Neural progenitor cell (in vitro differentiated cells): ENCODE results near the gene ARL13A. TPM values are rescaled to one million over a fixed set of nuclear protein-coding genes. Genes with fewer than 3 reads are reported as not detected.

Source experiments
- DNase-seq: peaks from one replicate; pipeline ENCODE4 v3.0.0-alpha.2; 2016; ENCODE audit warnings: low spot score
- H2AFZ ChIP-seq: fragments of 200-600 bp; sonication (generic); replicated peaks from 2 replicates; pipeline ENCODE4 v1.6.1; 2016; ENCODE audit warnings: antibody characterized with exemption
- H3F3A ChIP-seq: fragments of 200-600 bp; sonication (generic); 2 replicates; pipeline ENCODE4 v1.6.1; 2016; ENCODE audit warnings: antibody characterized with exemption, low read depth
- H3K27ac ChIP-seq: fragments of 200-600 bp; sonication (generic); 2 replicates; pipeline ENCODE4 v1.5.1; 2016; ENCODE audit warnings: mild to moderate bottlenecking
- H3K27me3 ChIP-seq: fragments of 200-600 bp; sonication (generic); 2 replicates; pipeline ENCODE4 v1.6.1; 2016; ENCODE audit warnings: mild to moderate bottlenecking, moderate library complexity
- H3K36me3 ChIP-seq: fragments of 200-600 bp; sonication (generic); 2 replicates; pipeline ENCODE4 v1.5.1; 2016
- H3K4me1 ChIP-seq: fragments of 200-600 bp; sonication (generic); 2 replicates; pipeline ENCODE4 v1.6.1; 2016; ENCODE audit warnings: mixed run types
- H3K4me2 ChIP-seq: fragments of 200-600 bp; sonication (generic); 2 replicates; pipeline ENCODE4 v1.6.1; 2016
- H3K4me3 ChIP-seq: fragments of 200-600 bp; sonication (generic); 2 replicates; pipeline ENCODE4 v1.5.1; 2016
- H3K79me2 ChIP-seq: fragments of 200-600 bp; sonication (generic); 2 replicates; pipeline ENCODE4 v1.6.1; 2016; ENCODE audit warnings: low read depth
- H3K9ac ChIP-seq: fragments of 200-600 bp; sonication (generic); 2 replicates; pipeline ENCODE4 v1.6.1; 2016
- H3K9me3 ChIP-seq: fragments of 200-600 bp; sonication (generic); 2 replicates; pipeline ENCODE4 v1.5.1; 2016; ENCODE audit warnings: low read depth
- H4K20me1 ChIP-seq: fragments of 200-600 bp; sonication (generic); 2 replicates; pipeline ENCODE4 v1.6.1; 2016; ENCODE audit warnings: low read depth
- H3K27ac Mint-ChIP-seq: 3 replicates; pipeline ENCODE4 v1.8.0; 2021; ENCODE audit warnings: mixed read lengths
- H3K27me3 Mint-ChIP-seq: 2 replicates; pipeline ENCODE4 v1.8.0; 2022; ENCODE audit warnings: low read depth, mild to moderate bottlenecking, inconsistent platforms, moderate library complexity, mixed read lengths; ENCODE audit not compliant: insufficient read depth
- H3K36me3 Mint-ChIP-seq: 3 replicates; pipeline ENCODE4 v1.8.0; 2021; ENCODE audit warnings: mixed read lengths
- H3K4me1 Mint-ChIP-seq: 3 replicates; pipeline ENCODE4 v1.8.0; 2021; ENCODE audit warnings: mixed read lengths
- H3K4me3 Mint-ChIP-seq: 3 replicates; pipeline ENCODE4 v1.8.0; 2021; ENCODE audit warnings: mild to moderate bottlenecking, moderate library complexity, mixed read lengths
- H3K9me3 Mint-ChIP-seq: 3 replicates; pipeline ENCODE4 v1.8.0; 2020; ENCODE audit warnings: mixed read lengths
- EZH2 ChIP-seq: fragments of 200-600 bp; sonication (generic); IDR thresholded peaks from 2 replicates; pipeline ENCODE4 v1.6.1; 2017; ENCODE audit warnings: antibody characterized with exemption, mild to moderate bottlenecking, moderate library complexity
- EZH2phosphoT487 ChIP-seq: fragments of 200-600 bp; sonication (generic); IDR thresholded peaks from 2 replicates; pipeline ENCODE4 v1.6.1; 2017; ENCODE audit warnings: antibody characterized with exemption
- total RNA-seq: library from RNA; depleted of rRNA; stranded (reverse); fragments of >200 nt; gene quantifications from 2 replicates; pipeline ENCODE4 v1.2.3, GENCODE V29; 2015; ENCODE audit warnings: low replicate concordance
- TF ChIP-seq, protein P1 (sequence below): fragments of 200-600 bp; sonication (generic); IDR thresholded peaks from 2 replicates; pipeline ENCODE4 v1.5.1; 2017; ENCODE audit warnings: antibody characterized with exemption, mild to moderate bottlenecking

The ARL13A gene
- total RNA-seq, 1 donor from 2014 or later: 0.36 TPM

DNA sequence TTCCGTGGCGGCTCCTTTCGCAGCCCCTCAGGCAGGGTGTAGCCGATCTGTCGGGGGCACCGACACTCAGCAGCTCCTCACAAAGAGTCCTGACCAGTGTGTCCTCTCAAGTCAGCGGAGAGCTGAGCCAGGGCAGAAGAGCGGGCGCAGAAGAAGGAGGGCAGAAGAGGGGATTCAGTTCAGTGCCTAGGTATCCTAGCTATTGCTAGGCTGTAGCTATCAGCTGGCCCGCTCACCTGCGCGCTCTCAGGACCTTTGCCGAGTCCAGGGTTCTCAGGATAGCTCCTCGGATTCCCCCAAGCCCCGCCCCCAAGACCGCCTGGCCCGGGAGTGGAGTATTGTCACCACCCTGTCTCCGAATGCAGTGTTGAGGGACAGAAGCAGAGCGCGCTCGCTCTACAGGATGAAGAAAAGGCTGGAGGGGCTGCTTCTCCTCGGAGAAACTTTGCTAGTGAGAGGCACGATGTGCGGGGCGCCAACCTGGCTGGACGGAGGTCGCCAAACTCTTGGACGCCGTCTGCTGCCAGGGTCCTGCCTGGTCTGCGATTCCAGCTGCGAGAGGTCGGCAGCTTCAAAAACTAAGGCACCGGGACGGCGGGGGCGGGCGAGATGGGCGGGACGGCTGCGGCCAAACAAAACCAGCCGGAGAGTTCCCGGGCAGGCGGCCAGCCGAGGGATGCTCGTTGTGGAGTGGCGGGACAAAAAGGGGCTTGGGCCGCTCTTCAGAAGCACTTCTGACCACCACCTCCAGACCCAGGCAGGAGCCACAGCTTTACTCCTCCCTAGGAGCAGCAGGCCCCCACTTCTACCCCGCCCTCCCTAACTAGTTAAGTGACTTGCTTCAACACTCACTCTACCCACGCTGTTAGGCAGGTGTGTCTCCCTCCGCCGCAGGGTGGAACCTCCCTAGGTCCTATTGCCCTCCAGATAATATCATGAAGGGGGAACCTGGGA lies 40.6 kb upstream of the ARL13A start, which contains the start of gene XKRX:
XKRX (minus strand) TSS at position 258 of the 954 bp plus-strand sequence. CDS start 613 bp downstream, outside the sequence.
- Histone ChIP-seq H3K36me3 (no peaks in the 10 kb centered on the region), H3K9ac (no peak within 1 kb of the TSS)
- no peak for TF ChIP-seq EZH2
- TF ChIP-seq EZH2phosphoT487: no peak
- TF ChIP-seq, protein P1, sequence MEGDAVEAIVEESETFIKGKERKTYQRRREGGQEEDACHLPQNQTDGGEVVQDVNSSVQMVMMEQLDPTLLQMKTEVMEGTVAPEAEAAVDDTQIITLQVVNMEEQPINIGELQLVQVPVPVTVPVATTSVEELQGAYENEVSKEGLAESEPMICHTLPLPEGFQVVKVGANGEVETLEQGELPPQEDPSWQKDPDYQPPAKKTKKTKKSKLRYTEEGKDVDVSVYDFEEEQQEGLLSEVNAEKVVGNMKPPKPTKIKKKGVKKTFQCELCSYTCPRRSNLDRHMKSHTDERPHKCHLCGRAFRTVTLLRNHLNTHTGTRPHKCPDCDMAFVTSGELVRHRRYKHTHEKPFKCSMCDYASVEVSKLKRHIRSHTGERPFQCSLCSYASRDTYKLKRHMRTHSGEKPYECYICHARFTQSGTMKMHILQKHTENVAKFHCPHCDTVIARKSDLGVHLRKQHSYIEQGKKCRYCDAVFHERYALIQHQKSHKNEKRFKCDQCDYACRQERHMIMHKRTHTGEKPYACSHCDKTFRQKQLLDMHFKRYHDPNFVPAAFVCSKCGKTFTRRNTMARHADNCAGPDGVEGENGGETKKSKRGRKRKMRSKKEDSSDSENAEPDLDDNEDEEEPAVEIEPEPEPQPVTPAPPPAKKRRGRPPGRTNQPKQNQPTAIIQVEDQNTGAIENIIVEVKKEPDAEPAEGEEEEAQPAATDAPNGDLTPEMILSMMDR: no peak

DNA sequence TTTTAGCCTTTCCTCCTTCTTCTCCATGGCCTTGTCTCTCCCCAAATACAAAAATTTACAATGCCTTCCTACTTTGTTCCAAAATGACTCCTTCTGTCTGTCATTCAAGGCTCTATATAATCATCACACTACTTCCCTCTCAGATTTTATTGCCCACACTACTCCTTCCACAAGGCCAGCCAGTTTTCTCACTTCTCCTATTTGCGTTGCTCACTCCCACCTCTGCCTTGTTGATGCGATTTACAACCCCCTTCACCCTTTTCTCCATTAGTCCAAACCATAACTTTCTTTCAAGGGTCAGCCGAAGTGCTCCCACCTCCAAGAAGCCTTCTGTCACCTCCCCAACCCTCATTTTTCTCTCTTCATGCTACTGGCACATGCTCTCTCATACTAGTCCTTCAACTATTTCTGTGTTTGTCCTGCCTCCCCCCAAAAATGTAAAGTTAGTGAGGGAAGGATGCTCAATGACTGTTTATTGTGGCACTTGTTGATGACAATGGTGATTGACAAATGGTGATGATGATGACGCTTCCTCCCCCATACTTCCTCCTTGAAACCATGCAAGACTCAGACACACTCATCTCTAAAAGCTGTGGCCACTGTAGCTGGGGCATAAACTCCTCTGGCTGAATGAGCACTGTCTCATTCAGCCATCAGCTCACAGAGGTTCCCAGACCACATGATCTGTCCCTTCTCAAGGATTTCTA lies 38.1 kb upstream of the ARL13A start:
- H3K4me3 ChIP-seq: no peak overlapping the region
- H3K36me3 Mint-ChIP-seq: no peaks in the 10 kb centered on the region
- TF ChIP-seq EZH2phosphoT487 (no peak), EZH2 (no peak)
- TF ChIP-seq, protein P1: no peak
- peaks cover 7% of the 10 kb centered on the region for H3F3A ChIP-seq
- H3K4me1 ChIP-seq: no peaks in the 10 kb centered on the region
- H3K9me3 Mint-ChIP-seq: peaks cover 15% of the 10 kb centered on the region
- peaks cover 20% of the 10 kb centered on the region for H3K27me3 ChIP-seq
- no peak overlapping the region for H3K27ac ChIP-seq
- no peak overlapping the region for H2AFZ ChIP-seq
- no peak overlapping the region for H3K4me2 ChIP-seq
- no peaks in the 10 kb centered on the region for H3K79me2 ChIP-seq
- H3K9ac ChIP-seq: no peak overlapping the region
- peaks cover 12% of the 10 kb centered on the region for H3K27me3 Mint-ChIP-seq
- H3K4me3 Mint-ChIP-seq: no peak overlapping the region
- no peaks in the 10 kb centered on the region for H3K9me3 ChIP-seq
- H3K27ac Mint-ChIP-seq: no peak overlapping the region
- DNase-seq: no peak
- H4K20me1 ChIP-seq: no peaks in the 10 kb centered on the region
- no peaks in the 10 kb centered on the region for H3K36me3 ChIP-seq
- peaks cover 3% of the 10 kb centered on the region for H3K4me1 Mint-ChIP-seq

More for the DNA sequence above, 40.6 kb upstream of the ARL13A start, which contains the start of gene XKRX:
- H3K27ac ChIP-seq: no peak within 1 kb of the TSS
- H3K9me3 ChIP-seq: no peaks in the 10 kb centered on the region
- Mint-ChIP-seq H3K36me3 (no peaks in the 10 kb centered on the region), H3K9me3 (peaks cover 15% of the 10 kb centered on the region), H3K27me3 (peaks cover 12% of the 10 kb centered on the region), H3K4me1 (peaks cover 3% of the 10 kb centered on the region), H3K27ac (peak within 1 kb of the TSS; percentile 50), H3K4me3 (peak within 1 kb of the TSS; percentile 90)
- H3K27me3 ChIP-seq: peaks cover 20% of the 10 kb centered on the region
- H3K4me2 ChIP-seq: peak within 1 kb of the TSS; percentile 75
- peaks cover 7% of the 10 kb centered on the region for H3F3A ChIP-seq
- H3K4me1 ChIP-seq: no peaks in the 10 kb centered on the region
- peak within 1 kb of the TSS; percentile 50 for H3K4me3 ChIP-seq
- peak within 1 kb of the TSS; percentile 73 for H2AFZ ChIP-seq
- peak; percentile 62 for DNase-seq
- no peaks in the 10 kb centered on the region for H4K20me1 ChIP-seq
- no peaks in the 10 kb centered on the region for H3K79me2 ChIP-seq

DNA sequence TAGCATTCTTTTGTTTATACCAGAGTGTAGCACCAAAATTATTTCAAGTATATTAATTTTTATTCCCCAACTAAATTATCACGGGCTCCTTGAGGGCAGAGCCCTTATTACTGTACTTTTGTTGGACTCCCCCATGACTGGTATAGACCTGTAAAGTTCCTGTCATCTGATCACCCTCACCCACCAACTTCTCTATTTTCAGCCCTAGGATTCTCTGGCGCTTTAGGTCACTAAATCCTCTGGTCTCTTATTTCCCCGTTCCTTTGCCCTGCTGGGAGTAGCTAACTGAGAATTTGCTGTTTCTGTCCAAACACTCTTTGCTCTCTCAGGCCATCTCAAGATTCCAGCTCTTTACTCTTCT lies 37.6 kb upstream of the ARL13A start:
- Histone ChIP-seq H3K79me2 (no peaks in the 10 kb centered on the region), H3K4me3 (no peak overlapping the region), H3K9me3 (no peaks in the 10 kb centered on the region), H4K20me1 (no peaks in the 10 kb centered on the region), H3K27me3 (peaks cover 20% of the 10 kb centered on the region), H3K9ac (no peak overlapping the region), H3K36me3 (no peaks in the 10 kb centered on the region), H3F3A (peaks cover 7% of the 10 kb centered on the region), H2AFZ (no peak overlapping the region), H3K27ac (no peak overlapping the region), H3K4me2 (no peak overlapping the region), H3K4me1 (no peaks in the 10 kb centered on the region)
- Mint-ChIP-seq H3K4me3 (no peak overlapping the region), H3K27ac (no peak overlapping the region), H3K4me1 (peaks cover 3% of the 10 kb centered on the region), H3K27me3 (peaks cover 12% of the 10 kb centered on the region), H3K36me3 (no peaks in the 10 kb centered on the region), H3K9me3 (peaks cover 17% of the 10 kb centered on the region)
- no peak for DNase-seq
- TF ChIP-seq EZH2phosphoT487: no peak
- TF ChIP-seq, protein P1: no peak
